DMS 273 (cell line): ENCODE results near the gene OR2AG1.
A peak's percentile ranks its signal among the peaks of the same experiment; 100 is the strongest.

Experiments used
- DNase-seq: peaks from one replicate; lab custom pipeline; 2025; ENCODE audit not compliant: unreplicated experiment; lab: John Stamatoyannopoulos, UW

OR2AG1 gene, protein sequence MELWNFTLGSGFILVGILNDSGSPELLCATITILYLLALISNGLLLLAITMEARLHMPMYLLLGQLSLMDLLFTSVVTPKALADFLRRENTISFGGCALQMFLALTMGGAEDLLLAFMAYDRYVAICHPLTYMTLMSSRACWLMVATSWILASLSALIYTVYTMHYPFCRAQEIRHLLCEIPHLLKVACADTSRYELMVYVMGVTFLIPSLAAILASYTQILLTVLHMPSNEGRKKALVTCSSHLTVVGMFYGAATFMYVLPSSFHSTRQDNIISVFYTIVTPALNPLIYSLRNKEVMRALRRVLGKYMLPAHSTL

GRCh38 chr11:6782720-6783119 lies at the start of gene OR2AG1:
OR2AG1 (plus strand) TSS chr11:6783020; CDS start chr11:6785038, 2,018 bp downstream.
- no peak for DNase-seq

DNA sequence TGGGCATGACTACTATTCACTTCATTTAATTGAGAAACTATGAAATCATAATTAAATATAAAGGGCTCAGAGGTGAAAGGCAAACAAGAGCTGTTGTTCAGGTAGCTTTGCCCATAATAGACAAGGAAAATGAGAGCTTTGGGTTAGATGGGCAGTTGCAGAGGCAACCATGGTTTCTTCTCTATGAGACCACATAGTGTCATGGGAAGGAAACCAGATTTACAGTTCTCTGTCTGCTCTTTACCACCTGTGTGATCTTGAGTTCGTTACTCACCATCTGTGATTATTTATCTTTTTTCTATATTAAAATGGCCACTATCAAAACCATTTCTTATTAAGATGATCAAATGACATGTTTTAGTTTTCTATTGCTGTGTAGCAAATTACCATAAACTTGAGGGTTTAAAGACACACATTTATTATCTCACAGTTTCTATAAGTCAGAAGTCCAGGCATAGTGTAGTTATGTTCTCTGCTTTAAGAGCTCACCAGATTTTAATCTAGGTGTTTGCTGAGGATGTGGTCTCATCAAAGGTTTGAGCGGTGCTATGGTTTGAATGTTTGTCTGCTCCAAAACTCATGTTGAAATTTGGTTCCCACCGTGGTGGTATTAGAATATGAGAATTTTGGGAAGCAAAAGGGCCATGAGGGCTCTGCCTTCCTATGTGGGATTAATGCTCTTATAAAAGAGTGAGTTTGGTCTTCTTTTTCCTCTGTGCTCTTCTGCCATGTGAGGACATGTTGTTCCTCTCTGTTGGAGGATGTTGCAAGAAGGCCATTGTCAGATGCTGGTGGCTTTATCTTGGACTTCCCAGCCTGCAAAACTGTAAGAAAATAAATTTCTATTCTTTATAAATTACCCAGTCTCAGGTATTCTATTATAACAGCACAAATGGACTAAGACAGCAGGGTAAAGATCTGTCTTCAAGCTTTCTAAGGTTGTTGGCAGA lies 49.2 kb upstream of the OR2AG1 start:
- no peak for DNase-seq

DNA sequence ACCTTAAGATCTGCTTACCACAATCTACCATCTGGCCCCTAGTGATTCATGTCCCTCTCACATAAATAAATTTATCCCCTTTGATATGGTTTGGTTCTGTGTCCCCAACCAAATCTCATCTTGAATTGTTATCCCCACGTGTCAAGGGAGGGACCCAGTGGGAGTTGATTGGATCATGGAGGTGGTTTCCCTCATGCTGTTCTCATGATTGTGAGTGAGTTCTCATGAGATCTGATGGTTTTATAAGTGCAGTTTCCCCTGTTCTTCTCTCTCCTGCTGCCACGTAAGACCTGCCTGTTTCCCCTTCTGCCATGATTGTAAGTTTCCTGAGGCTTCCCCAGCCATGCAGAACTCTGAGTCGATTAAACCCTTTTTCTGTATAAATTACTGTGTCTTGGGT lies 48.2 kb upstream of the OR2AG1 start:
- no peak for DNase-seq

GRCh38 chr11:6735306-6735705 lies 47.5 kb upstream of the OR2AG1 start:
- no peak for DNase-seq

DNA sequence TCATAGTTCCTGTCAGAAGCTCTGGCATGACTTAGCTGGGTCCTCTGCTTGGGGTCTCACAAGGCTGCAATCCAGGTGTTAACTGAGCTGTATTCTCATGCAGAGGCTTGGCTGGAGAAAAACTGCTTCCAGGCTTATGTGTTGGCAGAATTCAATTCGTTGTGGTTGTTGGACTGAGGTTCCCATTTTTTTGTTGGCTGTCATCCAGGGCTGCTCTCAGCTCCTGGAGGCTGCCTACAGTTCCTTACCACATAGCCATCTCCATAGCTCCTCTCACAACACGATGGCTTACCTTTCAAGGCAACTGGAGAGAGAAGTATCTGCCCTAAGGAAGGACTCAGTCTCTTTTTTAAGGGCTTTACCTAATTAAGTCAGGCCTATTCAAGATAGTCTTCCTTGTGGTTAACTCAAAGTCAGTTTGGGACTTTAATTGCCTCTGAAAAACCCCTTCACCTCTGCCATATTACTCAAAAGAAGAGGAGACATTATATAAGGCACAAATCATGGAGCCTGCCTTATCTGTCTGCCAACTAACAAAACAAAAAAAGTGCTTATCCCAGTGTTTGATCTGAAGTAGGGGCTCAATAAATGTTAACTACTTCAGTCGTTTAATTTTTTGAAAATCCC lies 46.2 kb upstream of the OR2AG1 start:
- DNase-seq, result no peak

DNA sequence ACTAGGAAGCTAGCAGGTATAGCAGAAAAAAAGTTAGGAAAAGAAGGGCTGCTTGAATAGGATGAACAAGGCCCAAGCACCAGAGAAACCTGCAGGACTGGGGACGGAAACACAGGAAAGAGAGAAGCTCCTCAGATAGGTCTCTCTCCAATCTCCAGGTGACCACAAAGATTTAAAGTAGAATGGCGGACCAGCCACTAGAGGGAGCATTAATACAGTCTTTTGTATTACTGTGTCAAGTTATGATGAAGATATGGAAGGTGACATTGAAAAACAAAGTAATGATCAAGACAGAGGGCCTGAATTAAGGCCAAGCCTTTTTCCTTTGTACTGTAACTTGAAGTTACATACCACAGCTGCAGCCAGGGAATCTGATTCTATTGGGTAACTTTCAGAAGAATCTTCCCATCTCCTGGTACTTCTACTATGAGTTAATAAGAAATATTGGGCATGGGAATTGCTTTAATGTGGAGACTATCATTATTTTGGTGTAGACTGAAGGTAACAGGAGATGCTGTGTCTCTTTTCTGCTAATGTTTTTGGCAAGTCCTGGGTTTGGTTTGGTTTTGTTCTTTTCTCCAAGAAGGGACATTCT lies 44.9 kb upstream of the OR2AG1 start:
- peak; percentile 51 for DNase-seq

GRCh38 chr11:6738590-6738989 lies 44.2 kb upstream of the OR2AG1 start:
- no peak for DNase-seq

GRCh38 chr11:6742260-6742659 lies 40.6 kb upstream of the OR2AG1 start:
- DNase-seq, result no peak

- DNase-seq, result no peak
These were observed 37.8 kb upstream of the OR2AG1 start for GRCh38 chr11:6745018-6745417.

- no peak for DNase-seq
These were observed 37.3 kb upstream of the OR2AG1 start for GRCh38 chr11:6745465-6746015.

- no peak for DNase-seq
These were observed 36.7 kb upstream of the OR2AG1 start for GRCh38 chr11:6746086-6746618.

GRCh38 chr11:6746626-6747025 lies 36.2 kb upstream of the OR2AG1 start:
- DNase-seq, result no peak

- DNase-seq, result no peak
These were observed 35.6 kb upstream of the OR2AG1 start for GRCh38 chr11:6747097-6747668.

GRCh38 chr11:6755303-6755952 lies 27.4 kb upstream of the OR2AG1 start:
- peak; percentile 51 for DNase-seq

- no peak for DNase-seq
These were observed 26.9 kb upstream of the OR2AG1 start for GRCh38 chr11:6755953-6756347.

- DNase-seq, result peak; percentile 48
These were observed 25.4 kb upstream of the OR2AG1 start for GRCh38 chr11:6757373-6757967.

DNA sequence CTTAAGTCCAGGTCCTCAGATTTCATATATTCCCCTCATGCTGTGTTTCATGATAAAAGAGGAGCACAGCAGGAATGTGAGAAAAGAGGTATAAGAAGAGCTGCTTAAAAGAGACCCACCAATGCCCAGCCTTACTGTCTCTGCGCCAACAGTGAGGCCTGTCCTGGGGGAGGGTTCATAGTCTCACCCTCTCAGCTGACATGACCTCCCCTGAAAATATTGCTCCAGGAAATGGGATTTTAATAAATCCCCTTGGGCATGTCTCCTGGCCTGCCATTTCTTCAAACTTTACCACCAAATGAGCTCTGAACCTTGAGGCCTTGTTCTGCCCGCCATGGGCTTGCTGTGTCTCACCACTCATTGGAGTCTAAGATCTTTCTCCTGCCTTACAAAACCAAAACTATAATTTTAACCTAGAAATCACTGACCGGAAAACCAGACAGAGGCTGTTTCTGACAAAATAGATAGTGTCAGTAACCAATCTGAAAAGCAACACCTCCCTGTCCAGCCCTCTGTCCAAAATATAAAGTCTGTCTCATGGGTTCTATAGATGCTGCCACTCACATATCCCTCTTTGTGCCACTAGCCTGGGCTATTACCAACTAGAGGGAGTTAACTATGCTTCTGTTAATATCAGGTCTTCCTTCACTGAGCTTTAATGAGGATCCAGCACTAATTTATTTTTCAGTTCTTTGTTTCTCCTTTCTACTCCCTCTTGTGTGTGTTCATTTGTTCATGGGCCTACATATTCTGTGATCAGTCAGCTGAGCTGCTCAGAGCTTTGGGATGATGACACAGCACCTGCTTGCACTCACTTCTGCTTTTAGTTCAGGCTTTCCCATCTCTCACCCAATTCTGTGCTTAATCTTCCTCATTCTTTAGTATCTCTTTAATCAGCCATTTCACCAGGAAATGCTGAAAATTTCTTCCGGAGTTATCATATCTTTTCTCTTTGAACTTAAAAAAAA lies 10.6 kb upstream of the OR2AG1 start, which contains the start of gene OR2AG2:
Gene OR2AG2 (minus strand): TSS at position 51 of the 968 bp plus-strand sequence. CDS start 3,019 bp downstream, outside the sequence.
- no peak for DNase-seq

GRCh38 chr11:6778518-6778917 lies 4.3 kb upstream of the OR2AG1 start:
- no peak for DNase-seq
